ENCODE data around the gene HOXA5.

GRCh38 chr7:27161721-27162560, 18.5 kb upstream of the HOXA5 start:
- TF ChIP-seq CTCF (conservative IDR thresholded peaks at IDR 0.05; ENCODE audit: low read depth, low read length) (no peak), EZH2 (IDR thresholded peaks at IDR 0.05; ENCODE audit: low read length, unreplicated experiment) (no peak)

All from PC-3 (cell line).